HG02763 (cell line): ENCODE results near the gene ZNF516.

Source experiments
- ATAC-seq: cut with Tn5 transposase; IDR thresholded peaks from one replicate; pipeline ENCODE4 v1.9.1; 2021; ENCODE audit warnings: mild to moderate bottlenecking, moderate library complexity; ENCODE audit not compliant: unreplicated experiment

Gene ZNF516

DNA sequence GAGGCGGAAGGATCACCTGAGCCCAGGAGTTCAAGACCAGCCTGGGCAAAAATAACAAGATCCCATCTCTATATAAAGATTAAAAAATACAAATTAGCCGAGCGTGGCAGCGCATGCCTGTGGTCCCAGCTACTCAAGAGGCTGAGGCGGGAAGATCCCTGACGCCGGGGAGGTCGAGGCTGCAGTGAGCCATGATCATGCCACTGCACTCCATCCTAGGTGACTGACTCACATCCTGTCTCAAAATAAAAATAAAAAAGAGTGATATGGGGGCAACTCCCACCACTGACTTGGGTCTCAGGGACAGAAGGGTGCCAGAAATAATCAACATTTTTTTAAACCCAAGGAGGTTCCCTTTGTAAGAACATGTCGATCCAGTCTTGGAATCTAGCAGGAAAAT lies 37.6 kb downstream of the ZNF516 start:
- ATAC-seq = no peak

DNA sequence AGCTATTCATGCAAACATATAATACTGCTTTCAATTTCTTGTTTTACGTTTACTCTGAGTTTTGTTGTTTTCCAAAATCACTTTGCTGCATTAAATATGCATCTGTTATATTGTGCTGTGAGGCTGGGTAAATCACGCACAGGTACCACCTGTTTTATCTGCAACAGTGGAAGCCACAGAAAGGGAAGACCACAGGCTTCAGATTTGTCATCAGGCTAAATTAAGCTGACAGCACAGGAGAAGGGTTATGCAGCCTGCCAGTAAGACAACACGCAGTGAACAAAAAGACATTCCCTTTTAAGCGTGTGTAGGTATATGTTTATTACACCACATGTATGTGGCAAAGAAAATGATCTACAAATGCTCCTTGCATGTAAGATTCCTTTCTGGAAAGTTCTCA lies 38.2 kb downstream of the ZNF516 start:
- no peak for ATAC-seq

DNA sequence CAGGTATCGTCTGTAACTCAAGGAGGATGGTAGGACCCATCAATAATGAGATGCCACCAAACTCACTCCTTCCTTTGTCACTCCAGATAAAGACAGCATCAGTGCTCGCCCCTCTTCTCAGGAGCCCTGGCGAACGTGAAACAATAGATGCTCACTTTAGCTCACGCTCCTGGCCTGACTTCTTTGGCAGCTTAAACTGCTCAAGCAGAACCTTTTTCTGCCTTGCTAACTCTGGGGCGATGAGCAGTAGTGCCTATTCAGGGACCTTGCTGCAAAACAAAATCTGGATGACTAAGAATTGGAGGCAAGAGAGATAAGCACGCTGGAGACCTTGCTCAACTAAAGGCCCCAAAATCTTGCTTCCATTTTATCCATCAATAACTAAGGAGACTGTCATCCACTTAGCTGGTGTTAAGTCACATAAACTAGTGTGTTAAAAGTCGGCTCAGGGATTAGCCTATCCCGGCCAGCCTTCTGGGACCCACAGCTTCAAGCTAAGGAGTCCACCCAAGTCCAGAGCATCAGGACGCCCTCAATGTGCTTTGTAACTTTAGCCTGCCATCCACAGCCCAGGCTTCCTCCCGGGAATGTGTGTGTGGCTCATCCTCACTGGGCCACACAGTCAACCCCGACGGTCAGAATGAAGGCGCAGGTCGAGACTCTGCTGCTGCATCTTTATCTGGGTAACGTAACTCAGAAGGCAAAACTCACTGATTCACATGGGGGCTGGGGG lies 38.9 kb downstream of the ZNF516 start:
- no peak for ATAC-seq

DNA sequence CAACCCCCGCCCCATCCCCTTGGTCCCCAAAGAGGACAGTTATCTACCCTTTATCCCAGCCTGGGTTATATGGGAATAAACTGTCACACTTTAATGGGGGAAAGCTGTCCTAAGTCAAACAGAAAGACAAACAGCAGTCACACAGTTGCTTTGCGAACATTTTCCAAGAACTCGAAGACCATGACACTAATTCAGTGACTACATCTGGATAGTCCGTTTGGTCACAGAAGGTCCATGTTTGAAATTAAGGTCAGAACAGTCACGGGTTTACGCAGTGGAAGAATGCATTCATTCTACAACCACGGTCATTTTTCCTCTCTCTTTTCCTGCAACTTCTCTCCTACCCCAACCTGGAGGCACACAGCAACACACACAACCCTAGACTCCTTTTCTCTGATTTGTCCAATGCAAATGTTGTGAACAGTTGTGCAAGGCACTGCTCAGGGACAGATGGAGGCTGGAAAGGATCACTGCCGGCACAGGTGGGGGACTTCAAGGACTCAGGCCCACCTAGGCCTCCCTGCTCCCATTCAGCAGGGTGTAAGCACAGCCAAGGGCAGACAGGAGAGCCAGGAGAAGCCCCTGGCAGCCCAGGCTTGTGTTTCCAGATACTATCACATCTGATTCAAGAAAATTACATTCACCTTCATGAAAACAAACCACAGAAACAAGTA lies 39.9 kb downstream of the ZNF516 start:
- ATAC-seq = no peak

DNA sequence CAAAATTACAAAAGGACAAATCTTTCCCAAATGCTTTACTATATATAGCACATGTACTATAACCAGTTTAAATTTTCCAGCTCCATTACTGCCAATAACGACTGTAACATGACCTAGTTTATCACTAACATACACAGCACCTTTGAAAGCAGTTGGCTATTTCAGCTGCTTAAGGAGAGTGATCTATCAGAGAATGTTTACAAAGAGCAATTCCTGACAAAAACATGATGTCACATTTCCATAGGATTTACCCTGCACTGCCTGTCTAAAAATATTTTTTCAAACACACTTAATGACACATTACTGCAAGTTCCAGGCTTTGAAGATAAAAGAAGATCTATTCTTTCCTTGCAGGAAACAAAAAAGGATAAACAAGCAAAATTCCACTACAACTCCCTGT lies 40.6 kb downstream of the ZNF516 start:
- no peak for ATAC-seq

DNA sequence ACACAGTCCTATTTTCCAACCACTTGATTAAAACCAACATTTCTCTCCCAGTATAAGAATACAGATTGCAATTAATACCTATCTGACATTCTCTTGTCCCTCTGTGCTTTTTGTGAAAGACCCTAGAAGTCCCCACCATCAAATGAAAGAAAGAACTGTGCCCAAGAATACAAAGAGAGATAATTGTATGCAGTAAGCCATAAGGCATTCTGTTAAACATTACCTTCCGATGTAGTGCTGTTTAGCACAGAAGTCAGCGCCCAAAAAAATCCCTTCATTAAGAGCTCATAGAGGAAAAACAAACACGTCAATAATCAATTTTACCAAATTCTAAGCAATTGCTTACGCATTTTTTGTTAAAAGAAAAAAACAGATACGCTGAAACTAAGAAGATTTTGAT lies 41.1 kb downstream of the ZNF516 start:
- no peak for ATAC-seq

DNA sequence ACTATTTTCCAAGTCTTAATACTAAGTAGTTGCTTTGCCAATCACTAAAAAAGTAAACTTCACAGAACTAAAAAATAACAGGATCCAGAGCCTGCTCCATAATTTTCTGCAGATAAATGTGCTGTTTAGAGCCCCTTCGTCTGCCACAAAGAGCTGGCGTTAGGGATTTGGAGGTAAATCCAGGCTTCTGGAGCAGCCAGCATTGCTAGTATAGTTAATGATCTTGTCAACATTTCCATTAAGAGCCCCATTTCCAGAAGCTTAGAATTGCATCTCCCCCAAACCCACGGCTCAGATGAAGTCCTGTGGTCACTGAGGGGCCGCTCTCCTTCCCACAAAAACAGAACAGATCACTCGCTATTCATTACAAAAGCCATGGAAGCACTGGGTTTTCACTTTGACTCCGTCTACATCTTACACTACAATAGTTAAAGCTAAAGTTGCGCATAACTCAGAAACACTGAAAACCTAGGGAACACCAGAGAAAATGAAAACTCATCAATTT lies 41.9 kb downstream of the ZNF516 start:
- ATAC-seq = no peak

DNA sequence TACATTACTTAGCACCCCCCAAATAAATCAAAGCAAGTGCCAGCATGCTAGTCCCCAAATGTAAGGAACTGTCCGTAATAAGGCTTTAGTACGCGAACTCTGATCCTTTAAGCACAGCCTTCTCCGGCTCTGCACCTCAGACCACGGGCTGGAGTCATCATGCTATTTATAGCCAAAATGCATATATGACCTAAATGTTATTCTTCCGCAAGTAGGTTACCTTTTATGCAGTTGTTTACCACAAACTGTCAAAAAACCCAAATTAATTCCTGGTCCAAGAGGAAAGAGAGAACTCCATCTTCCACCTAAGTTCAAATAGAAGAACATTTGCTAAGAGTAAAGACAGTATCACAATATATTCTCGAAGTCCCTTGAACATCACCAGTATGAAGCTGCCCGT lies 42.7 kb downstream of the ZNF516 start:
- ATAC-seq = no peak

DNA sequence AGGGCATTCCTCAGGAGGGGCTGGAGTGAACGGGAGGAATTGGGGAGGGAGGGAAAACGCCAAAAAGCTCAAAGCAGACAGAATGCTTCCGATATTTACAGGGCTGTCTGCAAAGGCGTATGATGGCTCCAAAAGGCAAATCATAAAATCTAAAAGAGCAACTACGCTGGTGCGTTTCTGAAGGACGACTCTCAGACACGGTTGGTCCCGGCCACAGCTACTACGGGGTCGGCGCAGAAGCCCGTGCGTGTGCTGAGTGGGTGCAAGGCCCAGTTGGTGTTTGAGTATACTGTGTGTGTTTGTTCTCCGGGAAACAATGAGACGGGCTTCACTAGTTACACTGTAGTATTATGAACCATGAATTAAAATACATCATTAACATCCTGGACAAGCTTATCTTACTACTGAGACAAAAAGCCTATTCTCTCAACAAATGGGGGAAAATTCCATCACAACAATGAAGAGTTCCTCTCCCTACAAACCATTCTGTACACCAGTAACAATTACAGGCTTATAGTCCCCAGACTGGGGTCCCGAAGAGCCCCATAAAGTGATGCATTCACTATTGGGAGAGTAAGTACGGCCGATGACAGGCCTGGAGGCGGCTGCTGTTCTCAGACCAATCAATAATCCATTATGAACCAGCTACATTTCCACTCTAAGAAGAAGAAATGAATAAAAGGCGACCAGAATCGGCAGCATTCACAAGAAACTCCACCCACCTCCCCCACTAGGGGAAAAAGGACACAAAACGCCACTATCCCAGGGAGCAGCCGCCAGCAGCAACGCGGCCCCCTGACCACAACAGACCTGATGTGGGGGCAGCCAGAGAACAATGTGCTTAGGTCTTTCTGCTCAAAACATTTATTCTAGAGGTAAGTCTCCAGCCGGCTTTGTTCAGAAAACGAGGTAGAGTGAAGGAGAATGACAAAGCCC lies 43.4 kb downstream of the ZNF516 start:
- ATAC-seq = no peak

DNA sequence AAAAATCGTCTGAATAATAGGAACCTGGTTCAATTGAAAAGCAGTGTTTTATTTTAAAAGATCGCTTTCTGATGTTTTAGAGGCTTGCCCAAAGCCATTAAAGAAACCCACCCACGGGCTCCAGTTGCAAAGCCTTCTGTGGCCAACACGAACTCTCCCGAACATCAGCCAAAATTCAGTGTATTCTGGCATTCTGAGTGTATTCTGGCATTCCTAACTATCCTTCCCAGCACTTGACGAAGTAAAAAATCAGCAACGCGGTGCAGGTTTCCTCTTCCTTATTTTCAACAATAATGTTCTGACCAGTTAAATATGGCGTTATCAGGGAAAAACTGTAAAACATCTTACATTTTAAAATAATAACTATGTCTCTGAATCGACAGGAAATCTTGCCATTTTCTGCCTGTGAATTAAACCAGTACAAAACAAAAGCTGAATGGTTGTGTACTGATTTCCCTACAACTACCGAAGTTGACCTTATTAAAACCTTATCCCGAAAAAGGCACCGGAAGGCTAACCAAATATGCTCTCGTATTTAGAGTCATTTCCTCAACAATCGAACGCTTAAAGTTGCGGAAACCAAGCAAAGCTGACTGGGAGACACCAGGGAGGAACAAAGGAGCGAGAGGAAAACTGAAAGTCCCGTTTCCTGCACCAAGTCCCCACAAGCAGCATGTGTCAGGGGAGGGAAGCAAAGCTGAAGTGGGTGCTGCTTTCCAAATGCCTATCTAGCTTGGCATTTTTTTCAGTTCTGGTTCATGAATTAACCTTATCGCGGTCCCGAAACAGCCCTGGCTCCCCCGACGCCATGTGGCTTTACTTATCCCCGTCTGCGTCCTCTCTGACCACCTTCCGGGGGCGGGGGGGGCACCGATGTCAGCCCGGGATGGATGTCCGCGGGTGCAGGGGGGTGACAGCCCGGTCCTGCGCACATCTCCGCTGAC lies 44.3 kb downstream of the ZNF516 start:
- ATAC-seq = no peak

DNA sequence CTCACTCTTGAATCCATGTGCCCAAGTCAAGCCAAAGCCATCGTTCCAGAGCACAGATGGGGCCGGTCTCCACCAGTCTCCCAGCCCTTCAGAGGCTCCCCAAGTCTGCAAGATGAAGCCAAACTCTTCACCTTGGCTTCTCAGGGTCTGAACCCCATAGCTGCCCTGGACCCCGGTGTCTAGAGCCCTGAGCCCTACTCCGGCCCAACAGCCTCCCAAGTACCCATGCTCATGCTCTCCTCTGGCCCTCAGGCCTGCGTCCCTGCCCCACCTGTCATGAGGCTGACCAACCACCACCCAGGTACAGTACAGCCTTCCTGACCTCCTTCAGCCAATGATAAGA lies 46.0 kb downstream of the ZNF516 start:
- no peak for ATAC-seq

DNA sequence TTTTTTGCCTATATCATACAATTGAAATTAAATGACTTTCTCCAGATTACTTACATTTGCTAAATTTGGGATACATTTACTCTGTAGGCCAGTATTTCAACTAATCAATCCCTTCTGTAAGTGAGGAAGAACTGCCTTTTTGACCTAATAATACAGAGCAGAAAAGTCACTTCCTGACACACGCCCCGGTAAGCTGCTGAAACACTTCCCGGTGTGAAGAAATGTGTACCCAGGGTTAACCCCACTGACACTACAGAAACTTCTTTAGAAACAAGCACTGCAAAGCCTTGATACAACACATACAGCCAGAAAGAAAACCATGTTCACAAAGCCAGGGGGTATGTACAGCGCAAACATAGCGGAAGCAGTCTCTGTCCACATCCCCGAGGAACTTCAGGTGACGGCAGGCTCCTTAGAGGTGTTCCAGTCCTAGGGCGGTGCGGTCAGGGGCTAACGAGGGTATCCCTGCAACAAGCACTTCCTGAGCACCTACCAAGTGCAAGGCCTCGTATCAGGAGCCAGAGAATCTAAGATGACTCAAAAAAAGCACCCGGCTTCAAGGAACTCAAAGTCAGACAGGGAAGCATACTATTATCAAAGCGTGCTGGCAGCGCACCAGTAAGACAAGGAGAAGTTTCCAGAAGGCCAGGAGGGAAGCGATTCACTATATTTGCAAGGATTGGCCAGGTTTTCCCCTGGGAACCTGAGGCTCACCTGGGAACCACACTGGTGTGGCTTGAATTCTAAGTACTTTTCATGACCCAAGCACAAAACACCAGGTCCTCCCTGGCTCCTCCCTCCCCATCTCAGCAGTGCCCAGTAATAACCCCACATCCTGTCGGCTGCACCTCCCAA lies 46.6 kb downstream of the ZNF516 start:
- no peak for ATAC-seq

DNA sequence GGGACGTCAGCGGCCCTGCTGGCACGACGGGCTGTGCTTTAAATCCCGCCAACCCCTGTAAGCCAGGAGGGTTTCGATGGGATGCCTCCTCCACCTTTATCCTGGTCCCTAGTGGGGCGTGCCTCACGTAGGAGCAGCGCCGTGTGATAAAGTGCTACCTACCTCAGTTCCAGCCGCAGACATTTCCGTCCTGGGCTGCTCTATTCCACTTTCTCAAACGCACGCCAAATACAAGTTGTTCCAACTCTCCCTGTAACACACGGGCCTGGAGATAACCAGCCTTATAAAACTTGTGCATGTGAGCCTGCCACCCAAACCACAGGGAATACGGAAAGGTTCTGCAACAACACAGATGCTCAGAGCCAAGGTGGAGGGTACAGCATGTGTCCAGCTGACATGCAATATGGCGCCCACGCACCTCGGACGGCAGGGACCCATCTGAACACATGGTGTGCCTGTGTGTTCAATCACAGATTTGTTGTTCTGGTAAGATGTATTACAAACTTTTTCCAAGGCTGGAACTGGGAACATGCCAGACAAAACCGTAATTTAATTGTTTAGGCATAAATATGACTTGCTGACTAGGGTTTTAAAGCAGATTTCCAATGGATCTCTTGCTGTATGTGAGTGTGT lies 47.7 kb downstream of the ZNF516 start:
- no peak for ATAC-seq

DNA sequence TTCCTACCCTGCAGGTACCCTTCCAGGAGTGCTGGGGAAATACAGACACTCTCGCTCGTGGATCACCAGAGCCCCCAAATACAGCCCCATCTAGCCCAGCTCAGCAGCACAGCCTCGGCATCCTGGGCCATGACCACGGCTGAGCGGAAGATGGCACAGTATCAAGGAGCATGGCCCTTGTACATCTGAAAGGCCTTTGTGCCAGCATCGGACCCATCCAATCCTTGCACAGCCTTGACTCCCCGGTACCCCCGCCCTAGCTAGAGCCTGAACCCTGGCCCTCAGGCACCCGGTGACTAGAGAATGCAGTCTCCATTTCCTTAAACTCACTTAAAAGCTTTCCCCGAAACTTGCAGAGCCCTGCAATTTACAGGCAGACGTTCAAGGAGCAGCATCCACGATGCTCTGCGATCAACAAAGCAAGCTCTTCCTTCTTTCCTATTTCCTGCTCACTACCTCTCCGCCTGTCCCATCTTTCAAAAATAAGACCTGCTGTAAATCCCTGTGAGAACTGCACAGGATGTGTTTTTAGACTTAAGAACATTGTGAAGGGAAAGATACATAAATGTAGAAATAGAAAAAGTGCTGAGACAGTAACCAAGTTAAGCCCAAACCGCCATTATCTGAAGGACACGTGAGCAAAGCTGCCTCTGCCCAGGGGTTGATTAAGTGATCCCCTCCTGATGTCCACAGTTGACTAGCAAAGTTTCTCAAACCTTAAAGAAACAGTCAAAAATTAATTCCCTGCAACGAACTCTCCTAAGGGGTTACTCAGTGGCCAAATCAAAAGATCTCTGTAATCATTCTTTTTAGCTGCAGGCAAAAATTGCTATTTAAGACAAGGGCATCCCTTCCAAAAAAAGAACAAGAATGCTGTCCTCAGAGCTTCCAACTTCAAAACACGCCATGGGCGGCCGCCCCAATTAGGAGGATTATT lies 48.5 kb downstream of the ZNF516 start:
- ATAC-seq = no peak

DNA sequence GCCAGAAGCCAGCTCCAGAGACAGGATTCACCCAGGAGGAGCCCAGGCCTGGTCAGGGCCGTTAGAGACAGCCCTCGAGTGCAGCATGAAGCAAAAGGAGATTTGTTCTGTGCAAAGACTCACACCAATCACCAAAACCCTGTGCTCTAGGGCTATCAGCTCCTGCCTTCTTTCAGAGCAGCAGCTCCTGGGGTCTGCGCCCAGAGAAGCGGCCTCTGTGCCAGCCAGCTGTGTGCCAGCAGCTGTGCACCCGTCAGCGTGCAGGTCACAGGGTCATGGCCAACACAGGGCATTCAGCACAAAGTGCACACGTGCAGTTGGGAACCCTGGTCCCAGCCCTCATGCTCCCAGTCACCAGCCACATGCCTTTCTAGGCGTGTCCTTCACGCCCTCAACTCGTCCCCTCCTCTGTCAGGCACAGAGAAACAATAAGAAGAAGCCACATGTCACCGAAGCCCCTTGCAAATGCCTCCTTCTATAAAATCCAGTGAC lies 49.3 kb downstream of the ZNF516 start:
- no peak for ATAC-seq

DNA sequence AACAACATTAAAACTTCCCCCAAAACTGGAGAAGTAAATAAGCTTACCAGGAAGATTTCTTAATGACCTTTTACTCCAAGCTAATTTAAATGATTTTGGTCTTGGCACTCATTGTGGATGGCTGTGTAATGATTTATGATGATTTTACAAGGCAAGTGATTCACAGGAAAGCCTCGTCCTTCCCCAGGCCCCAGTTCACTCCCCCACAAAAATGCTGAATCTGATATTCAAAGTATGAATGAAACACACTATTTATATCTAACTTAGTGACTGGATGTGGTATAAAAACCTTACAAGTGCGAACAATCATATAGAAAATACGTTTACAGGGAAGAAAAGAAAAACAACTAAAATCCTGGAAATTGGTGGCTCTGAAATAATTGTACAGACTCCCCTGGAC lies 49.8 kb downstream of the ZNF516 start:
- ATAC-seq = no peak

DNA sequence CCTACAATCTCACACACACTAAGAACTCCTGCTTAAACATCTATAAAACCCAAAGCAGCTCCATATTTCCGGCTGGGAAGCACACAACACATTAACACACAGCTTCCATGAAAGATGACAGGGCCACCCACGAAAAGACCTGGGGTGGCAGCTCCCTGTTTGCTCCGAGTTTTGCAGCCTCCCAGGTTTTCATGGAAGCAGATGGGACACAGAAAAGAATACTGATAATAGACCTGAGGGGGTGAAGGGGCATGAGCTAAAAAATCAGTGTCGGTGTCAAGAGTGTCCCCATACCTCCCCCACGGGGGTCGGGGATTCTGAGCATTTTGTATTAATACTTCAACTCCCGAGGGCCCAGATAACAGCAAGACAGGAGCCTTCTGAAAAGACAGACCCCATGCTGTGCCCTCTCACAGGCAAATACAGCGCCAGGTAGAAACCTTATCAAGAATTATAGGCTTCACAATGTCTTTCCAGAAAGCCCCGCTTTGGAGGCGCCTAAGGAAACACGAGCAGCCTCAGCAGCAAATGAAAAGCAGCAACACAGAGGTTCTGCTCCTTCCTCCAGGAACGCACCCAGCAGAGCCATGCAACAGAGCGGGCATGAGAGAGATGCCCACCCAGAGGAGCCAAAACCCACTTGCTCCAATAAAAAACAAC lies 50.5 kb downstream of the ZNF516 start:
- no peak for ATAC-seq
